Daoy (cell line): ENCODE measurements around the gene PPP1R12A. TPM values are rescaled to one million over a fixed set of nuclear protein-coding genes. Genes with fewer than 3 reads are reported as not detected.
"Not testable (repeated sequence)": the region's sequence is repeated elsewhere in the genome, so short reads cannot be mapped to it uniquely, and the experiment has no call there.

ENCODE experiments used
- DNase-seq: peaks from one replicate; pipeline ENCODE4 v3.0.0-alpha.2; 2015; ENCODE audit warnings: low read depth
- total RNA-seq: library from RNA; depleted of rRNA; stranded (reverse); fragments of >200 nt; shearing (Covaris generic); gene quantifications from 2 replicates; pipeline ENCODE4 v1.2.3, GENCODE V29; 2014; rRNA removed

Gene PPP1R12A
- 91.8 and 104 TPM in 2 replicates for total RNA-seq

DNA sequence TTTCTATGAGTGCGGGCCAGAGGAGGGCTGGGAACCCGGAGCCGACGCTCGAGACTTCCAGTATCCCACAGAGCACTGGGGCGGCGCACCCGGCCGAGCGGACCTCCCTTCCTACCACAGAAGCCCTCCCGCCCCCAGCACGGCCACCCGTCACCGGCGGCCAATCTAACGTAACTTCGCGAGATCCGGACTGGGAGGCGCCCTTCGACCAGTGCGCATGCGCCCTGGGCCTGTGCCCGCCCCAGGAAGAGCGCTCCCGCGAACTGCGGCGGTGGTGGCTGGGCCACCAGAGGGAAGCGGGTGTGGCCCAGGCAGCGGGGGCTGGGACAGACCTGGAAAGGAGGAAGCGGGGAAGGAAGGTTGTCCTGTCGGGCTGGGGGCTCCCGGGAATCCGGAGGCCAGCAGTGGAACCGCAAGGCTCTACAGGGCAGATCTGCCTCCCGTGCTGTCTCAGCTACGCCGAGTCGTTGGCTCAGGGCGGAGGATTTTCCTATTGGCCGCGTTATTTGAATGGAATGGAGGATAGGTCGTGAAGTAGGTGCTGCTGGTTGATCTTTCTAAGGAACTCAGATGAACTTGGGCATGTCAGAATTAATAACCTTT is at the start of gene PPP1R12A:
PPP1R12A (minus strand) TSS at position 77 of the 603 bp plus-strand sequence. CDS start 166 bp downstream, outside the sequence.
- peak; percentile 100 for DNase-seq

DNA sequence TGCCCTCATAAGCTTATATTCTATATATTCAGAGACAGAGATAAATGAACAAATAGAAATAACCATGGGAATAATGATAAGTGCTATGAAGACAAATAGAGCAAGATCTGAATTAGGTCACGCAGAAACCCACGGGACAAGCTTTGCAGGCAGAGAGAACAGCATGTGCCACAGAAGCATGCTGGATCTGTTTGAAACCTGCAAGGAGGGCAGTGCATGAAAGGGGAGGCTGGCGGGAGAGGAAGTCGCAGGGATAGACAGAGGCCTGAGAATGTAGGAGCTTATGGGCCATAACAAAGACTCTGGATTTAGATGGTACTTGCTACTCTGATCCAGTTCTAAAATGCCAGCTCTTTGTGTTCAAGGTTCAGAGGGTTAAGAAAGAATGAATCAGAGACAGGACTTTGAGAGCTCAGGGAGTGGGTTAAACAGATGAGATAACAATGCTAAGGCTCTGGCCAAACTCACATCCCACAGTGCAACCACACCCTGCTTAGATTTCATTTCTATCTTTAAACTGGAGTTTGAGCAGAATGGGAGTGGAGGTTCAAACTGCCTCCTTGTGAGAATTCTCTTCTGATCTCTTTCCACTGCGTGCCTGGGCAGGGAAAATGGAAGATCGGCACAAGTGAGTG is 49.2 kb upstream of the PPP1R12A start:
- DNase-seq: peak; percentile 87

DNA sequence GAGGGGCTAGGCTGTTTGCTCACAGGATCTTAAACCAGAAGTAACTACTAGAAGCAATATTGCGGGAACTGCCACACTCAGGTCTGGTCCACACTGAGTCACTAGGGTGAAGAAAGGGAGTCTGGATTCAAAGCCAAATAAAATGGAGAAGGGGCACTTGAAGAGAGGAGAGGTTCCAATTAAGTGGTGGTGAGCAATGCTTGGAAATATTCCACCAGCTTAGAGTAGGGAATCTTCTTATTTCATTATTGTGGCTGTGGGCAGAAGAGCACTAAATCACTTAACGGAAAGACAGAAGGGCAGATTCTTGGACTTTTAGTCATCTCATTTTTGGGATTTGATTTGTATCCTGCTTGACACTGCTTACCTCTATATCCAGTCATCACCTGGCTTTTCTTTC is 48.6 kb upstream of the PPP1R12A start:
- DNase-seq: peak; percentile 95

DNA sequence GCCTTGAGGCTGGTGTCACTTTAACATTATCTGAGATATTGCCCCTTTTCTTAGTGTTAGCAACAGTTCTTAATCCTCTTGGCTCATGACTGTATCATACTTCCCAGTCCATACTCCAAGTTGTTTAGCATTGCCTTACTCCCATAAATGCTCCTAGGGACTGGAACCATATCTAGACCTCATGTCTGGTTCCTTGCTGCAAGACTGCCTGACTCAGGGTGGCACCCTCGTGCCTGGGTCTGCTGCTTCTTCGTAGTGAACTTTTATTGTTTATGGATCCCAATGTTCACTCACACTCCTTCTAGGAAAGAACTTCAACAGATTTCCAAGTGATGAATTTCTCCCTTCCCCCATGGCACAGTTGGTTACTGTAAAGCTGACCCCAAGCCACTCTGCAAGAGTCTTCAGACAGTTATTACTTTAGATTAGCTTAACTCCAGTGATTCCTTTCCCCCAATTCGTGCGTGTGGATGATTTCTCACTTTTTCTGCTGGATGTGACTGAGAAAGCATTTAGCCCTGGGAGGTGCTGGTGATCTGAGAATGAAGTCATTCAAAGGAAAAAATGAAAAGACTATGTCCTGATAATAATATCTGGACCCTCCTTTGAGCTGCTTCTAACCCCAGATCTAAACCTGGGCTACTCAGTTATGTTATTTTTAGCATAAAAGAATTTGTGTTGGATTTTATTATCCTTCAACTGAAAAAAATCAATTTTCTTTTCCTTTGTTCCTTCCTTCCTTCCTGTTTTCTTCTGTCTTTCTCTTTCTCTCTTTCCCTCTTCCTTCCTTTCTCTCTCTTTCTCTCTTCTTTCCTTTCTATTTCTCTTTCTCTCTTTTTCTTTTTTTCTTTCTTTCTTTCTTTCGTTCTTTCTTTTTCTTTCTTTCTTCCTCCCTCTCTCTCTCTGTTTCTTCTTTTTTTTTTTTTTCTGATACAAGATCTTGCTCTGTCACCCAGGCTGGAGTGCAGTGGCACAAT is 47.5 kb upstream of the PPP1R12A start:
- peak; percentile 74 for DNase-seq

DNA sequence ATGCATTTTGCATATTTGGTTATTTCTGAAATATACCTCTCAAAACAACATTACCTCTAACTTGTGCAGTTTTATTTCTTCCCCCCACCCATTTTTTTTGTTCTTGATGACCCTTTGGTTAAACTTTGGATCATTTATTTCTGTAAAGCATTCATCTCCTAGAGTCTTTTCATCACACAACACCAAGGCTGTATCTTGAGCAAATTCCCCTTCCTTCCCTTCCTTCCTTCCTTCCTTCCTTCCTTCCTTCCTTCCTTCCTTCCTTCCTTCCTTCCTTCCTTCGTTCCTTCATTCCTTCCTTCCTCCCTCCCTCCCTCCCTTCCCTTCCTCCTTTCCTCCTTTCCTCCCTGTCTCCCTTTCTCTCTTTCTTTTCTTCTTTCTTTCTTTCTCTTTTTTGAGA is 43.8 kb upstream of the PPP1R12A start:
- no peak for DNase-seq

DNA sequence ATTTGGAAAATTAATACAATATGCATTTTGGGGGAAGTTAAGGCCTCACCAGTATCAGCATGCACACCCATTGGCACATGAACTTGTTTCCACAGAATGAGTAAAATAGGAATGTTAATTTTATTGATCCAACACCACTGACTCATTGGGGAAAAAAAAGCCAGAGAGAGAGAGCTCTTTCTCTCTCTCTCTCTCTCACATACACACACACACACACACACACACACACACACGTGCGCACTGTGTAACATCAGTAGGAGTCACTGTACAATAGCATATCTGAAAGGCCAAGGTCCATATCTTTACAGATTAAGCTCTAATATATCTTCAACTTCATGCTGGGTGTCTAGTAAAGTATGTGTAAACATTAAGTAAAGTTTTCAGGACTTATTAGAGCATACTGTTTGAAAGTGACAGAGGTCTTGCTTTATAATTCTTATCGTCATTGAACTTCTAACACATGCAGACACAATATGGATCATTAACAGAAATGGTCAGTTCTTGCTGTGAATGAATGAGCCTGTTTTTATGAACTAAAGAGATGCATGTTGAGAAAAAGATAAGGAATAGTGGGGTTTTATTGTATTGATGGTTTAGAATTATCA is 43.1 kb upstream of the PPP1R12A start:
- DNase-seq: peak; percentile 39

DNA sequence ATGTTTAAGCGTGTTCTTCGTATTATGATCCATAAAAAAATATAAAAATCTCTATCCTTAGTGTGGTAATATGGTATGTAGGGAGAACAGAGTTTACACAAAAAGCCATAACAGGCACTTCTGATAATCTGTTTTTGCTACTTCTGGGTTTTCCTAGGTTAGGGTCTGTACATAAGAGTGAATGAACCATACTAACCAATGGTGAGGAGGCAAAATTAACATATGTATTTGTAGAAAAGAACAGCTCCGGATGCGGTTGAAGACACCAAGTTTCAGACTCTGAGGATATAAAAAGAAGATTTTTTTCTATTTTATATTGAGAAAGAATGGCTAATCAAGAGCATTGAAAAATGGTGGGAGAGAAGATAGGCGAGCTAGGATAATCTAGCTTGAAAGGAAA is 40.2 kb upstream of the PPP1R12A start:
- no peak for DNase-seq

DNA sequence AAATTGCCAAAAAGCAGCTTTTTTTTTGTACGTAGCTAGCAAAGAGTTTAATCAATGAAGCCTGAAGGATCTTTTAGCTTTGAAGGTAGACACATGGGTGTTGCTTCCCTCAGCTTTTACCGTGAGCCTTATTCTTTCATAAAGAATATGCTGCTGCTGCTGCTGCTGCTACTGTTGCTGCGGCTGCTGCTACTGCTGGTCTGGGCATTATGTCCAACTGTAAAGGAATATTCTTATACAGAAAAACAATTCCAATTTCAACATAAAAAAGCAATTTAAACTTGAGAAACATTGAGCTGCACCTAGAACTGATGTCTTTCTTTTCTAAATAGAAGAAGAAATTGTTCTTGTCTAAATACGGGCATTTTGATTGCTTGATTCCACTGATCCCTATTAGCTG is 38.9 kb upstream of the PPP1R12A start:
- no peak for DNase-seq

DNA sequence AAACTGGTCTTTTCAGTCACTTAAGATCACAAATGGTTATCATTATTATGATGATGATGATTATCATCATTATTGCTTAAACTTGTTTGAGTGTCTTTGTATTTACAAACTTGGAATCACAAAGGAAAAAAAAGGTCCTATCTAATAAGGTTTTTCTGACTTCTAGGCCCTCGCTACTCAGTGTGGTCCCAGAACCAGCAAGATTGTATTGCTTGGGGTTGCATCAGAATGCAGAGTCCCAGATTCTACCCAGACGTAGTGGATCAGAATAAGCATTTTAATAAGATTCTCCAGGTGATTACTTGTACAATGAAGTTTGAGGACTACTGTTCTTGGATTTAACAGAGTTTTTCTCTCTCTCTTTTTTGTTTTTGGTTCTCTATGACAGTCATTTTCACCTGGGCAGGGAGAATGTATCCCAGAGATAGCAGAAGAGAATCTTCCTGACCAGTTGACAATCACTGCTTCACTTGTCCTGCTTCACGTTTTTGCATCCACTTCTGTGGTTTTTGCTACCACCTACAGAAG is 29.3 kb upstream of the PPP1R12A start:
- DNase-seq: no peak

DNA sequence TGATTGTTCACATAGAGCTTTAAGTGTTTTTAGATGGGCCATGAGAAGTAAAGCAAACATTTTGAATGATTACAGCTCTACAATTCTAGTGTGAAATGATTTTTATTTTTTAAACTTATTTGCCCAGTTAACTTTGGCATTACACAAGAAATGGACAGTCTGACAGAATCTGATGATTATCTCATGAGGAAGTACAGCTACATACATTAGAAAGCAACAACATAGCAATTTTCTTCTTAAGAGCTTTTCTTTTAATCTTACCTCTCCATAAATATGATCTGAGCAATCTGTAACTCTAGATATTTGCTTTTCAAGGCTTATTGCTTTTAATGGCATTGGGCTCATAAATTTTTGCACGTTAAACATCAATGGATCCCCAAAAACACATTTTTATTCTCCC is 26.5 kb upstream of the PPP1R12A start:
- DNase-seq: no peak

DNA sequence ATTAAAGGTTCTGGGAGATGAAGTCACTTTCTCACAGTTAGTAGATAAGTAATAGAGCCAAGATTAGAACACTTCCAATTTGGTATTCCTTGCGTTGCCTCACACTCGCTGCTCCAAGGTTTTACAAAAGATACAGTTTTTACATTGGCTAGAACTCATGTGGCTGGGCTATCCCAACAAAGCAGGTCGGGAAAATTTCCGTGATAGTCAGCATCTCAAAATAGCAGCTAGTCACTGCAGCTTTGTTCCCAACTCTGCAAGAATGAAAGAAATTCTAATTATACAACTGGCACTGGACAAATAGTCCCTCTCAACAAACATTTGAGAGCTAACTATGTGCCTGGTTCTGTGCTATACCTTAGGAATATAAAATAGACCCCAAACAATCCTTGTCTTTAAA is 24.6 kb upstream of the PPP1R12A start:
- DNase-seq: no peak

DNA sequence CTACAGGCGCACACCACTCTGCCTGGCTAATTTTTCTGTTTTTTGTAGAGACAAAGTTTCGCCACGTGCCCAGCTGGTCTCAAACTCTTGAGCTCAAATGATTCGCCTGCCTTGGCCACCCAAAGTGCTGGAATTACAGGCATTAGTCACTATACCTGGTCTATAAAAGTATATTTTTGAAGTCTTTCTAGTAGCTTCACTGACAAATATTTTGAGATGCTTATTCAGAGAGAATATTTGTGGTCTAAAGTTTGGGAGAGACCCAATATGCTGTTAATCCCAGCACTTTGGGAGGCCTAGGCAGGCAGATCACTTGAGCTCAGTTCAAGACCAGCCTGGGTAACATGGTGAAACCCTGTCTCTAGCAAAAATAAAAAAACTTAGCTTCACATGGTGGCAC is 22.0 kb upstream of the PPP1R12A start:
- no peak for DNase-seq

DNA sequence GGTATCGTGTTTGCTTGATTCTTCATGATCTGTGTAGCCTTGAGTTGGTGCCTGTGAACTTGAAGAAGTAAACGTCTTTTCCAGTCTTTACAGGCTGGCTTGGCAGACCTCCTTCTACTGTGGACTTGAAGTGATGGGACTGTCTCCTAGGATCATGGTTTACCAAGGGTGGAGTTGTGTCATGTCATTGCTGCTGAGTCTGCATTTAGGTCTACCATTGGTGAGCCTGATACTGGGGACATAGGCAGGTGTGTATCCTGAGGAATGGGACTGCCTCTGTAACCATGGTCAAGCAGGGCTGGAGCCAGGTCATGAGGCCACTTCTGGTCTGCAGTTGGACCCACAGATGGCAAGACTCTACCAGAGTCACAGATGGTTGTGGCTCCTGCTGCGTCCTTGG is 20.7 kb upstream of the PPP1R12A start:
- DNase-seq: no peak

DNA sequence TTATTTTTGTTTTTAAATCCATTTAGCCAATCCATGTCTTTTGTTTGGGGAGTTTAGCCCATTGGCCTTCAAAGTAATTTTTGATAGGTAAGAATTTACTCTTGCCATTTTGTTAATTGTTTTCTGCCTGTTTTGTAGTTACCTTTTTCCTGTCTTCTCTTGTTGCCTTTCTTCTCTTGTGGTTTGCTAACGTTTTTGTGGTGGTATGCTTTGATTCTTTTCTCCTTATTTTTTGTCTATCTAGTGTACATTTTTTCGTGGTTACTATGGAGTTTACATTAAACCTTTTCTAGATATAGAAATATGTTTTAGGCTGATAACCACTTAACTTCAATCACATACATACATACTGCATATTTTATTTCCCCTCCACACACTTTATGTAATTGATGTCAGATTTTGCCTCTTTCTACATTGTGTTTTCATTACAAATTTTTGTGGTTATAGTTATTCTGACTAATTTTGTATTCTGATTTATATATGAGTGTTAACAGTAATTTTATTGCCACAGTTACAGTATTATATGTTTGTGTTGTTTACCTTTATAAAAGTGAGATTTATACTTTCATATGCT is 19.2 kb upstream of the PPP1R12A start:
- DNase-seq: no peak

DNA sequence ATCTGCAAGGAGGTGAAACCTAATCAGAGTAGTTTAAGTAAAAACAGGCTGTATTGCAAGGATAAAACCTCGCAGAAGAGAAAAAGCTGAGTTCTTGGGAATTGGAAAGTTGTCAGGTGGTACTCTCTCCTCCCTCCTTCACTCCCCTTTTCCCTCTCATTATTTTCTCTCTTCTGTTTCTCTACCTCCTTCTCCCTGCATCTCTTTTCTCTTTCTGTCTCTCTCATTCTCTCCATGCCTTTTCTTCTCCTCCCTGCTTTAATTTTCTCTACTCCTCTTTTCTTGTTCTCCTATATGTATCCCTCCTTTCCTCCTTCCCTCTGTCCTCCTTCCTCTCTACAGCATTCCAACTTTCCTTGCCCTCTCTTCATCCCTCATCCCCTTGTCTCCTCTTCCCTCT is 14.2 kb upstream of the PPP1R12A start:
- no peak for DNase-seq

DNA sequence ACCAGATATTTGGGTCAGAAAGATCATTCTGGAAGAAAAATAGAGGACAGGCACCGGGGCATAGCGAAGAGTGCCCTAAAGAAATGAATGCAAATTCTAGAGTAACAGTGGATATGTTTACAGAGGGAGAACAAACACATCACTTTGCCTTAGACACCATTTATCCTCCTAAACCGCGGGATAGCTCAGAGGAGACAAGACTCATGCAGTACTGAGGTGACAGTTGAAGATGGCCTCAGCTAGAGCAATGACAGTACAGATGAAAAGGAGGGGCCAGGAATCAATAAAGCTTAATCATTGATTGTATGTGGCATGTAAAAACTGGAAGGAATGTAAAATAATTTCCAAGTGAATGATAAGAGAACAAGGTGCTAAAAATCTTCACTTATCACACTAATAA is 10.5 kb upstream of the PPP1R12A start:
- DNase-seq: no peak

DNA sequence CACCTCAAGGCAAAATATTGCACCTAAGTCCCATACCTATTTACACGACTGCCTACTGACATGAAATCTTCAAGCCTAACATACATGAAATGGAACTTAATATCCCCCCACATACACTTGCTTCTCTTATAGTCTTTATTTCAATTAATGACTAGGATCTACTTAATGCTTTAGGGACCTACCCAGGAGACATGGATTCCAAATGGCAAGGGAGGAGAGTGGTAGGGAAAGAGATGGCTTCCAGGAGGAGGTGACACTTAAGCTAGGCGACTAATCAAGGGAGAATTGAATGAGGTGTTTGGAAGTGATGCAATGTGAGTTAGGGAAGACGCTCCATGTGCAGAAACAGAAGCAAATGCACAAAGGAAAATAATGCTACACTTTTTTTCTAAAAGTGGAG is 9.7 kb upstream of the PPP1R12A start:
- DNase-seq: no peak

DNA sequence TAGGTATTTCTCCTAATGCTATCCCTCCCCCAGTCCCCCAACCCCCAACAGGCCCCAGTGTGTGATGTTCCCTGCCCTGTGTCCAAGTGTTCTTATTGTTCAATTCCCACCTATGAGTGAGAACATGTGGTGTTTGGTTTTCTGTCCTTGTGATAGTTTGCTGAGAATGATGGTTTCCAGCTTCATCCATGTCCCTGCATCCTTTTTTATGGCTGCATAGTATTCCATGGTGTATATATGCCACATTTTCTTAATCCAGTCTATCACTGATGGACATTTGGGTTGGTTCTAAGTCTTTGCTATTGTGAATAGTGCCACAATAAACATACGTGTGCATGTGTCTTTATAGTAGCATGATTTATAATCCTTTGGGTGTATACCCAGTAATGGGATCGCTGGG is 7.9 kb upstream of the PPP1R12A start:
- DNase-seq: not testable (repeated sequence)

DNA sequence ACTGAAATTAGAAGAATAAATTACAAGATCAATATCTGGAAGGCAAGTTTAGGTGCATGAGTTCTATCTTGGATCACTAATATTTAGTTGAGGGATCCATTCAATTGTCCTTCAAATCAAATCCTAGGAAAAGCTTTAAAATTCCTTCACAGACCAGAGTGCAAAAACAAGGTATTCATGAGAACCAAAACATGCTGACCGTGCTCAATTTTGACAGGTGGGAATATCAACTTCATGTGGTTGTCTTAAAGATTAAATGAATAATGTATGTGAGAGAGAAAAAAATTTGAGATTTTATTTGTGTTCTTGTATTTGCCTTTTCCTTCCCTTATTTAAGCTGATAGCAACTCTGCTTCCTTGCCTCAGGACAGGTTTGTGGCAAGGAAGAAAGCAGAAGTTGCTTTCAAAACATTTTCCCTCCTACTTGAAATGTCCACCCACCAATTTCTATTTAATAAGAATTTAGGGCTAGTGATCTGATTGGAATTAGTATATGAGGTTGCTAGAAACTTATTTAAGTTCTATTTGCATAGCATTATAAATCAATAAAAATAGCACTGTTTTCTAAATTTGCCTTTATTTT is 4.9 kb upstream of the PPP1R12A start:
- DNase-seq: no peak

DNA sequence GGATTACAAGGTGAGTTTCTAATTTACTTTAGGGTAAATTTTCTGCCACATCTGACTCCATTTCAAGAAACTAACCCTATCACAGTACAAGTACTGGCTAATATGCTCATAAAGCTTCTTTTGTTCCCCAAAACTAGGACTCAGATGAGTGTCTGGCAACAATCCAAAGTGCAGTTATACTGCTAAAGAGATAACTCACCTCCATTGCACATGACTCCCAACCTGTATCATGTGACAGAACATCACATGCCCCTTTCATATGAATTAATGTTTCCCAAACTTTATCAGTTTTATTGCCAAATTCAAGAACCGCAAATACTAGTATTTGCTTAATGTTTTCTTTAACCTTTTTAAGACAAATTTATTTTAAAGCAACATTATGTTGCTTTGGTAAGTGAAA is 3.9 kb upstream of the PPP1R12A start:
- no peak for DNase-seq

DNA sequence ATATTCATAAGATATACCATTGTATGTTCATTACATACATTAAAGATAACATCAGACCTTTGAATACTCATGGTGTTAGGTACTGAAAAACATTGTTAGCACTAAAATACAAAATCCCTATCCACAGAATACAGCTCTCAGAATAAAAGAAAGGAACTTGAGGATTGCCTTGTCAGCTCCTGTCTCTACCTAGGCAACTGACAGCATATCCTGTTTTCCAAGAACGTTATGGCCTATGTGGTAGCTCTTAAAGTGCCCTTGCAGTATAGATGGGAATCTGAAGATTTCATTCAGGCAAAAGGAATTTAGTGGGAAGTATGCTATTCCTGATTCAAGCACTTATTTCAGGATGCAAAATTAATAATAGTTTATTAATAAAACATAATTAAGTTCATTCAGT is 1.8 kb upstream of the PPP1R12A start:
- no peak for DNase-seq
